ENCODE results near the gene SUPV3L1. TPM values are rescaled to one million over a fixed set of nuclear protein-coding genes. Genes with fewer than 3 reads are reported as not detected.

Gene SUPV3L1
- total RNA-seq (2021; fragmentation: NEBNext Ultra II Directional; extraction: Animal tissue kit (Norgen Biotek cat#: 25700)) (43.4 and 45.6 TPM in 2 replicates), polyA plus RNA-seq (2011; rRNA removed) (22.0 and 34.6 TPM in 2 replicates), polyA minus RNA-seq (2011; rRNA and poly(A)+ RNA removed) (46.3 and 53.0 TPM in 2 replicates)
- polyA plus RNA-seq (2011; cell fraction: cytosol; rRNA removed) = 37.5 TPM
- 16.2 TPM for polyA plus RNA-seq (2011; cell fraction: nucleus; rRNA removed)
- polyA plus RNA-seq (2012, experiment 1 of 2) = 33.3 to 40.7 TPM (median 36.0 TPM) in 4 replicates
- 10.5 TPM for polyA plus RNA-seq (2012, experiment 2 of 2)
- polyA plus RNA-seq (2013, experiment 1 of 2) = 39.0 TPM
- 36.7 TPM for polyA plus RNA-seq (2013, experiment 2 of 2)
- 25.5 TPM for polyA minus RNA-seq (2011; cell fraction: cytosol; rRNA and poly(A)+ RNA removed)
- 31.4 TPM for polyA minus RNA-seq (2011; cell fraction: nucleus; rRNA and poly(A)+ RNA removed)
- long read RNA-seq, experiment 1, partial matches to known transcripts = 9 of 25 reads
- long read RNA-seq, experiment 1, other reads (novel, unspliced or antisense) = 15 of 25 reads
- long read RNA-seq, experiment 2, transcript SUPV3L1-201 (15 exons, 2,484 nt) = major isoform, 24 of 30 reads
- long read RNA-seq, experiment 2, partial matches to known transcripts = 3 of 30 reads
- long read RNA-seq, experiment 2, other reads (novel, unspliced or antisense) = 3 of 30 reads

GRCh38 chr10:69179743-69180524 lies at the start of gene SUPV3L1:
Gene SUPV3L1, plus strand, starts transcription at chr10:69180234. Its CDS starts 58 bp downstream, at chr10:69180292.
- no peak within 1 kb of the TSS for H3K18ac ChIP-seq (ENCODE audit: extremely low read depth, low read length)
- H3K9me3 ChIP-seq (ENCODE audit: insufficient read depth in 2 of 2, low read depth in 1 of 2, low read length in 1 of 2) = no peaks in the 10 kb centered on the region
- peak within 1 kb of the TSS; percentile 47 for H2BK5ac ChIP-seq (ENCODE audit: low read depth, low read length)
- 1% methylated on average over 43 of the region's 44 CpGs; no CpG with 5 or more reads in 1 of the 2 experiments for WGBS, 2 experiments (ENCODE audit: extremely low coverage in 1 of 2, insufficient coverage in 1 of 2, insufficient read length in 1 of 2, insufficient replicate concordance in 2 of 2, low coverage in 1 of 2, low lambda C conversion rate in 2 of 2, missing lambda C conversion rate in 1 of 2)
- no peak within 1 kb of the TSS for H3K4ac ChIP-seq (replicated peaks; ENCODE audit: insufficient read length, low read depth, low read length)
- no peak within 1 kb of the TSS for H3K14ac ChIP-seq (ENCODE audit: insufficient read length)
- peak within 1 kb of the TSS; percentile 88 to 99 (median 95) for H3K4me3 ChIP-seq (ENCODE audit: extremely low read depth in 1 of 4, insufficient read depth in 2 of 4, low read depth in 3 of 4, low read length in 4 of 4)
- H2BK12ac ChIP-seq (ENCODE audit: low read depth, low read length) = no peak within 1 kb of the TSS; the same call in 1 of the 2 replicates
- ChIA-PET CTCF (ENCODE audit: partially characterized antibody) (no interaction called here), POLR2A (ENCODE audit: partially characterized antibody) (interaction anchor here (0.6 to 1.9 kb wide), 22 partner anchors 9 to 188 kb away, joined by 3 to 6 read pairs (median 4); no protein-coding TSS in a partner anchor)
- H3K27ac ChIP-seq (ENCODE audit: low read depth, low read length) = peak within 1 kb of the TSS; percentile 98
- H3K36me3 ChIP-seq (ENCODE audit: control insufficient read depth in 2 of 4, insufficient read depth in 4 of 4, low read length in 3 of 4) = peaks cover 0 to 3% (median 0%) of the 10 kb centered on the region in 4 experiments; a peak in 2 of 8 replicates
- H4K91ac ChIP-seq (replicated peaks; ENCODE audit: insufficient read length, low read length) = no peak within 1 kb of the TSS
- peak within 1 kb of the TSS; percentile 81 for H2AFZ ChIP-seq (ENCODE audit: low read length)
- peak; percentile 58 to 95 for DNase-seq (ENCODE audit: low read depth in 1 of 2, low spot score in 2 of 2)
- peak within 1 kb of the TSS; percentile 94 to 96 (median 96) for H3K9ac ChIP-seq (replicated peaks in 1 of 4; ENCODE audit: extremely low read depth in 1 of 4, low read depth in 3 of 4, low read length in 3 of 4)
- no peak within 1 kb of the TSS; the same call in none of the 2 replicates for H2AK5ac ChIP-seq (ENCODE audit: low read depth, low read length)
- H4K20me1 ChIP-seq (replicated peaks in 1 of 2; ENCODE audit: control insufficient read depth in 1 of 2, insufficient read depth in 2 of 2, low read length in 2 of 2) = peaks cover 2 to 6% of the 10 kb centered on the region in 2 experiments
- no peak within 1 kb of the TSS for H2BK15ac ChIP-seq (ENCODE audit: low read length)
- peak within 1 kb of the TSS; percentile 81 for H2BK120ac ChIP-seq (replicated peaks; ENCODE audit: low read depth, low read length)
- no peaks in the 10 kb centered on the region; the same call in none of the 2 replicates for H3K79me1 ChIP-seq (ENCODE audit: low read depth, low read length)
- peak within 1 kb of the TSS; percentile 53 to 84 for H3K4me2 ChIP-seq (ENCODE audit: insufficient read depth in 1 of 2, low read depth in 2 of 2, low read length in 2 of 2)
- H3K27me3 ChIP-seq (replicated peaks in 1 of 4; ENCODE audit: control insufficient read depth in 3 of 4, extremely low read depth in 1 of 4, insufficient read depth in 3 of 4, low read length in 3 of 4) = no peaks in the 10 kb centered on the region
- H3K4me1 ChIP-seq (replicated peaks in 1 of 4; ENCODE audit: control insufficient read depth in 3 of 4, insufficient read depth in 4 of 4, low read length in 3 of 4) = peaks cover 0 to 10% (median 2%) of the 10 kb centered on the region in 4 experiments; a peak in 5 of 7 replicates
- no peak within 1 kb of the TSS for H2BK20ac ChIP-seq (ENCODE audit: low read length)
- H3K56ac ChIP-seq (replicated peaks; ENCODE audit: insufficient read length, low read depth, low read length) = no peak within 1 kb of the TSS
- H4K5ac ChIP-seq (ENCODE audit: insufficient read length, low read depth, low read length) = peak within 1 kb of the TSS; percentile 84
- H3K23me2 ChIP-seq (ENCODE audit: low read depth, low read length) = peaks cover 7% of the 10 kb centered on the region
- H4K8ac ChIP-seq (ENCODE audit: extremely low read depth, insufficient read depth, low read length) = peak within 1 kb of the TSS; percentile 99; the same call in 1 of the 2 replicates
- H3K23ac ChIP-seq (ENCODE audit: insufficient read length) = no peak within 1 kb of the TSS
- peaks cover 21 to 48% of the 10 kb centered on the region in 2 experiments for H3K79me2 ChIP-seq (ENCODE audit: control insufficient read depth in 1 of 2, insufficient read depth in 2 of 2, low read length in 2 of 2)
- FAIRE-seq = peak; percentile 95
- TF ChIP-seq MAFK (IDR thresholded peaks at IDR 0.05; ENCODE audit: low read depth, low read length) (no peak), SIRT6 (IDR thresholded peaks at IDR 0.05; ENCODE audit: low read length) (no peak), MAX (IDR thresholded peaks at IDR 0.05) (peak; percentile 99), TEAD4 (IDR thresholded peaks at IDR 0.05; ENCODE audit: low read depth, low read length) (0 out of 2 replicates have a peak, but pooled peaks have one; percentile 2), FOSL1 (IDR thresholded peaks at IDR 0.05; ENCODE audit: insufficient read depth, low read depth, low read length) (no peak), RNF2 (IDR thresholded peaks at IDR 0.05; ENCODE audit: borderline replicate concordance, low read depth, low read length, missing control alignments, poor library complexity, severe bottlenecking) (no peak)
- TF ChIP-seq, protein P1, sequence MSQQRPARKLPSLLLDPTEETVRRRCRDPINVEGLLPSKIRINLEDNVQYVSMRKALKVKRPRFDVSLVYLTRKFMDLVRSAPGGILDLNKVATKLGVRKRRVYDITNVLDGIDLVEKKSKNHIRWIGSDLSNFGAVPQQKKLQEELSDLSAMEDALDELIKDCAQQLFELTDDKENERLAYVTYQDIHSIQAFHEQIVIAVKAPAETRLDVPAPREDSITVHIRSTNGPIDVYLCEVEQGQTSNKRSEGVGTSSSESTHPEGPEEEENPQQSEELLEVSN (IDR thresholded peaks at IDR 0.05) = peak; percentile 89

All from H1 (cell line).